Measurements from ENCODE around the gene PSMD8. TPM values are rescaled to one million over a fixed set of nuclear protein-coding genes. Genes with fewer than 3 reads are reported as not detected.

PSMD8 gene
- 1,000 to 10,000 TPM in 3 of 4 donors, 100 to 1,000 TPM in 1; 819 to 1,400 (median 1,309) TPM for total RNA-seq

DNA sequence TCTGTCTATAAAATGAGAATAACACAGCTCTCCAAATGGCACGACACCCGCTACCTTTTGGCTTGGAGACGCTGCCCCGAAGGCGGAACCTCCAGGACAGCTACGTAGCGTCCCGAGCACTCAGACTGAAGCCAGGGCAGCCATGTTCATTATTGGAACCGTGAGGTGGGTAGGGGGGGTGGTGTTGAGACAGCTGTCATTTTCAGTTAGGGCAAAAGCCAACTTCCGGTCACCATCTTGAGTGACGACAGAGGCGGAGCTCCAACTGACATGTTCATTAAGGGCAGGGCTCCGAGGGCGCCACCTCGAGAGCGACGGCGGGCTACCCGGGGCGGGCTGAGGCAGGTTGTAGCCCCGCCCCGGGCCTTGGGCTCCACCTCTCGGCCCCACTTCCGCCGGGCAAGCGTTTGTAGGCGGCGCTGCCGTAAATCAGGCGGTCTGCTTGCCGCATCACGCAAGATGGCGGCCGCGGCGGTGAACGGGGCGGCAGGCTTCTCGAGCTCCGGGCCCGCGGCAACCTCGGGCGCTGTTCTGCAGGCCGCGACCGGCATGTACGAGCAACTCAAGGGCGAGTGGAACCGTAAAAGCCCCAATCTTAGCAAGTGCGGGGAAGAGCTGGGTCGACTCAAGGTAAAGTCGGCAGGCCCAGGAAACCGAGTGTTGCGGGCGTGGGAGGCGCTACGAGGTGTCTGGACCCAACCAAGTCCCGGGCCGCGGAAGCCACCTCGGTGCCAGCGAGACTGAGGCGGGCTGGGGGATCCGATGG is at the start of gene PSMD8:
Gene PSMD8, plus strand, starts transcription at position 240 of the 766 bp plus-strand sequence. Its CDS starts 31 bp downstream, at position 271.
- in situ Hi-C loops (cut with MboI; ENCODE audit: low sequenced_read_pairs in 4 of 4): loop anchor here in 1 of 4 donors (25.0 kb wide), 1 partner anchor 463 kb away; the partner anchor contains the start of genes ECH1 and HNRNPL
- intact Hi-C loops (cut with DNase I; ENCODE audit: low total_unique reads): loop anchor here (1.0 to 10.0 kb wide), 4 partner anchors 38 to 1910 kb away; partner anchors contain the start of genes AKT2, ECH1 and ZFP36
- no peaks in the 10 kb centered on the region for H3K27me3 ChIP-seq

DNA sequence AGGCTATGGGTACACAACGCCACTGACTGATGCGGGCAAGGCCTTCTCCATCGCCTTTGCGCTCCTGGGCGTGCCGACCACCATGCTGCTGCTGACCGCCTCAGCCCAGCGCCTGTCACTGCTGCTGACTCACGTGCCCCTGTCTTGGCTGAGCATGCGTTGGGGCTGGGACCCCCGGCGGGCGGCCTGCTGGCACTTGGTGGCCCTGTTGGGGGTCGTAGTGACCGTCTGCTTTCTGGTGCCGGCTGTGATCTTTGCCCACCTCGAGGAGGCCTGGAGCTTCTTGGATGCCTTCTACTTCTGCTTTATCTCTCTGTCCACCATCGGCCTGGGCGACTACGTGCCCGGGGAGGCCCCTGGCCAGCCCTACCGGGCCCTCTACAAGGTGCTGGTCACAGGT is 47.8 kb upstream of the PSMD8 start:
- Histone ChIP-seq H3K27ac (no peak overlapping the region), H3K36me3 (no peaks in the 10 kb centered on the region), H3K9me3 (no peaks in the 10 kb centered on the region), H3K4me1 (no peaks in the 10 kb centered on the region), H3K27me3 (peaks cover 0 to 2% (median 0%) of the 10 kb centered on the region in 3 donors), H3K4me3 (no peak overlapping the region)
- intact Hi-C loops (cut with DNase I; ENCODE audit: low total_unique reads): no loop called here
- in situ Hi-C loops (cut with MboI; ENCODE audit: low sequenced_read_pairs in 4 of 4): loop anchor here (25.0 kb wide), 2 partner anchors 189 to 414 kb away; partner anchors contain the start of genes SIPA1L3 (in 4 of the 4) and WDR87 (in 4 of the 4)
- ATAC-seq (no peak), DNase-seq (no peak)
- no peak for TF ChIP-seq POLR2A (IDR thresholded peaks at IDR 0.05)
- TF ChIP-seq, protein P1, sequence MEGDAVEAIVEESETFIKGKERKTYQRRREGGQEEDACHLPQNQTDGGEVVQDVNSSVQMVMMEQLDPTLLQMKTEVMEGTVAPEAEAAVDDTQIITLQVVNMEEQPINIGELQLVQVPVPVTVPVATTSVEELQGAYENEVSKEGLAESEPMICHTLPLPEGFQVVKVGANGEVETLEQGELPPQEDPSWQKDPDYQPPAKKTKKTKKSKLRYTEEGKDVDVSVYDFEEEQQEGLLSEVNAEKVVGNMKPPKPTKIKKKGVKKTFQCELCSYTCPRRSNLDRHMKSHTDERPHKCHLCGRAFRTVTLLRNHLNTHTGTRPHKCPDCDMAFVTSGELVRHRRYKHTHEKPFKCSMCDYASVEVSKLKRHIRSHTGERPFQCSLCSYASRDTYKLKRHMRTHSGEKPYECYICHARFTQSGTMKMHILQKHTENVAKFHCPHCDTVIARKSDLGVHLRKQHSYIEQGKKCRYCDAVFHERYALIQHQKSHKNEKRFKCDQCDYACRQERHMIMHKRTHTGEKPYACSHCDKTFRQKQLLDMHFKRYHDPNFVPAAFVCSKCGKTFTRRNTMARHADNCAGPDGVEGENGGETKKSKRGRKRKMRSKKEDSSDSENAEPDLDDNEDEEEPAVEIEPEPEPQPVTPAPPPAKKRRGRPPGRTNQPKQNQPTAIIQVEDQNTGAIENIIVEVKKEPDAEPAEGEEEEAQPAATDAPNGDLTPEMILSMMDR (IDR thresholded peaks at IDR 0.05 in 4 of 5, conservative IDR thresholded peaks at IDR 0.05 in 1 of 5): no peak

More for the DNA sequence above, at the start of gene PSMD8:
- Histone ChIP-seq H3K4me1 (peaks cover 16 to 25% of the 10 kb centered on the region in 2 donors), H3K9me3 (no peaks in the 10 kb centered on the region), H3K27ac (peak within 1 kb of the TSS; percentile 97 to 100 (median 98)), H3K36me3 (peaks cover 0 to 28% of the 10 kb centered on the region in 2 donors), H3K4me3 (peak within 1 kb of the TSS; percentile 91 to 99 (median 96))
- TF ChIP-seq, protein P1 (IDR thresholded peaks at IDR 0.05 in 4 of 5, conservative IDR thresholded peaks at IDR 0.05 in 1 of 5): peak in 3 of 5 experiments; percentile 6 to 34 (median 16)
- peak; percentile 99 for TF ChIP-seq POLR2A (IDR thresholded peaks at IDR 0.05)
- ATAC-seq (peak; percentile 81 to 88), DNase-seq (peak; percentile 99 to 100)

DNA sequence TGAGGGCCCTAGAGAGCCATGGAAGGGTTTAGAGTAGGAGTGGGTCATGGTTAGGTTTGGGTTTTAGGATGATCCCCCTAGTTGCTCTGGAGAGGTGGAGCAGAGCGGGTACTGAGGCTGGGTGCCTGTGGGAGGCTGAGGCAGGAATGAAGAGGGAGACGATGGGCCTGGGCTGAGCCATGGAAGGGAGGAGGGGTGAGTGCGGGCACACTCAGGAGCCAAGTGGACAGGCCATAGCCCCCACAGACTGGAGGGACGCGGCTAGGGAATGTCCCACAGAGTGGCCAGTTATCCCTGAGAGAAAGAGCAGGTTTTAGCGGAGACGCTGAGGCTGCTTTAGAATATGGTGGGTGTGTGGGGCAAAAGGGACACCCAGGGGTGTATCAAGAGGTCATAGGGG is 44.7 kb upstream of the PSMD8 start:
- Histone ChIP-seq H3K4me3 (no peak overlapping the region), H3K9me3 (no peaks in the 10 kb centered on the region), H3K27ac (no peak overlapping the region), H3K36me3 (no peaks in the 10 kb centered on the region), H3K27me3 (no peaks in the 10 kb centered on the region), H3K4me1 (no peaks in the 10 kb centered on the region)
- ATAC-seq (no peak), DNase-seq (no peak)
- in situ Hi-C loops (cut with MboI; ENCODE audit: low sequenced_read_pairs in 4 of 4) (loop anchor here (5.0 to 25.0 kb wide), 3 partner anchors 87 to 417 kb away; partner anchors contain the start of genes SIPA1L3 (in 4 of the 4) and WDR87 (in 4 of the 4)), intact Hi-C loops (cut with DNase I; ENCODE audit: low total_unique reads) (no loop called here)
- TF ChIP-seq POLR2A (IDR thresholded peaks at IDR 0.05): no peak
- TF ChIP-seq, protein P1 (IDR thresholded peaks at IDR 0.05 in 4 of 5, conservative IDR thresholded peaks at IDR 0.05 in 1 of 5): no peak

DNA sequence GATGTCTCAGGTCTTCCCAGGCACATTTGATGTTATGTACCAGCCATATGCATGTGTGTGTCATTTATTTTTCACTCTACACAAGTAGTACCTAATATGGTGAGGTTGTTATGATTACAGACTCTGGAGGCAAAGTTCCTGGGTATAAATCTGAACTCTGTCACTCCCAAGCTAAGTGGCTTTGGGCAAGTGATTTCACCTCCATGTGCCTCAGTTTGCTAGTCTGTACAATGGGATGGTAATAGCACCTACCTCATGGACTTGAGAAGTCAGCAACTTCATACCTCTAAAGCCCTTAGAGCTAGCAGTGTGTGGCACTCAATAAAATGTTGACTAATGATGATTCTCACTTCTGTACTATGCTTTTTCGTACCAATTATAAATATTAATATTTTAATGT is 42.6 kb upstream of the PSMD8 start:
- H3K4me1 ChIP-seq: no peaks in the 10 kb centered on the region
- no peak overlapping the region for H3K4me3 ChIP-seq
- intact Hi-C loops (cut with DNase I; ENCODE audit: low total_unique reads) (no loop called here), in situ Hi-C loops (cut with MboI; ENCODE audit: low sequenced_read_pairs in 4 of 4) (loop anchor here (5.0 to 25.0 kb wide), 3 partner anchors 89 to 419 kb away; partner anchors contain the start of genes SIPA1L3 (in 4 of the 4) and WDR87 (in 4 of the 4))
- H3K27ac ChIP-seq: no peak overlapping the region
- ATAC-seq: no peak
- H3K36me3 ChIP-seq: no peaks in the 10 kb centered on the region
- H3K27me3 ChIP-seq: no peaks in the 10 kb centered on the region
- H3K9me3 ChIP-seq: no peaks in the 10 kb centered on the region
- no peak for DNase-seq
- TF ChIP-seq, protein P1 (IDR thresholded peaks at IDR 0.05 in 4 of 5, conservative IDR thresholded peaks at IDR 0.05 in 1 of 5): no peak
- no peak for TF ChIP-seq POLR2A (IDR thresholded peaks at IDR 0.05)
